Measurements from ENCODE around the gene MRC2.

- TF ChIP-seq CTCF (IDR thresholded peaks at IDR 0.05) (no peak), POLR2A (IDR thresholded peaks at IDR 0.05) (no peak), POLR2AphosphoS5 (IDR thresholded peaks at IDR 0.05) (no peak)
Measured at GRCh38 chr17:62676231-62676943, 48.9 kb downstream of the MRC2 start.

Measured in gastroesophageal sphincter (tissue), 3 donors.